Measurements from ENCODE around the gene FRMD1.

The FRMD1 gene

GRCh38 chr6:168095716-168096250, 16.8 kb upstream of the FRMD1 start:
- DNase-seq (ENCODE audit: low read depth), result no peak

- no peak for DNase-seq (ENCODE audit: low read depth)
Measured at GRCh38 chr6:168095171-168095691, 16.2 kb upstream of the FRMD1 start.

DNA sequence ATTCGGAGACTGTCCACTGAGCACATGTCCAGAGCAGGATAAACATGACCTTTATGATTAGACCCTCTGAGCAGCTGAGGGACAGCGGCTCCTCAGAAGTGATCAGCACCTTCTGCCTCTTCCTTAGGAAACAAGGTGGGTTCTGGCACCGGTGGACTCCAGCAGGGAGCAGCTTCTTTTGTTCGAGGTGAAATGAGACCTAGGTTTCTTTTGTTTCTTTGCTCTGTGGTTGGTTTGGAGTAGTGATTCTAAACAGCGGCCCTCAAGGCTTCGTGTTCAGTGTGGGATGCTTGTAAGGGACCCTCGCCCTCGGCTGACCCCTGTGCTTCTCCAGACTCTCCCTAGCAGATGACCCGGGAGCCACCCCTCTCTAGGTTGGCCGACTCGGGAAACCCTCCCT, 14.6 kb upstream of the FRMD1 start:
- DNase-seq (ENCODE audit: low read depth), result no peak

DNA sequence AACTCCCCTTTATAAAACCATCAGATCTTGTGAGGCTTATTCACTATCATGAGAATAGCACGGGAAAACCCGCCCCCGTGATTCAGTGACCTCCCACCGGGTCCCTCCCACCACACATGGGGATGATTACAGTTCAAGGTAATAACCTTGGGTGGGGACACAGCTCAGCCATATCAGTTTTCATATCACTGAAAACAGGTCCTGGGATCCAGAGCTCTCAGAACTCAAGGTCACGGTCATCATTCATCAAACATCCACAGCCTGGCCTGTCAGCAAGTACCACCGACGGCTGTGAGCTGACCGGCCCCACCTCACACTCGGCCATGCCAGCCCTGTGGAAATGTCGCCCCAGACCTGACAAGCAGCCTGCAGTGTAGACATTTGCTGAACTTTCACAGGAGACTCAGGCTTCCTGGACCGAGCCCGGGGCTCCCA, 14.1 kb upstream of the FRMD1 start:
- DNase-seq (ENCODE audit: low read depth), result no peak

DNA sequence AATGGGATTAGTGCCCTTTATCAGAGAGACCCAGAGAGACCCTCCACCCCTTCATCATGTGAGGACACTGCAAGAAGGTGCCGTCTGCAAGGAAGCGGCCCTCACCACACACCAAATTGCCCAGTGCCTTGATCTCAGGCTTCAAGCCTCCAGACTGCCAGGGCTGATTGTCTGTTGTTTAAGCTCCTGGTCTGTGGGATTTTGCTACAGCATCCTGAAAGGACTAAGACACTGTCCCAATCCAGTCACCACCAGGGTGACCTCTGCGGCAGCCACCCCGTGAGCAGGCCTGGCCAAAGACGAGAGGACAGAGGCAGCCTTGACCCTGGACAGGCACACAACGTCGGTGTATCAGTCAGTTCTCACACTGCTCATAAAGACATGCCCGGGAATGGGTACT, 13.5 kb upstream of the FRMD1 start:
- no peak for DNase-seq (ENCODE audit: low read depth)

DNA sequence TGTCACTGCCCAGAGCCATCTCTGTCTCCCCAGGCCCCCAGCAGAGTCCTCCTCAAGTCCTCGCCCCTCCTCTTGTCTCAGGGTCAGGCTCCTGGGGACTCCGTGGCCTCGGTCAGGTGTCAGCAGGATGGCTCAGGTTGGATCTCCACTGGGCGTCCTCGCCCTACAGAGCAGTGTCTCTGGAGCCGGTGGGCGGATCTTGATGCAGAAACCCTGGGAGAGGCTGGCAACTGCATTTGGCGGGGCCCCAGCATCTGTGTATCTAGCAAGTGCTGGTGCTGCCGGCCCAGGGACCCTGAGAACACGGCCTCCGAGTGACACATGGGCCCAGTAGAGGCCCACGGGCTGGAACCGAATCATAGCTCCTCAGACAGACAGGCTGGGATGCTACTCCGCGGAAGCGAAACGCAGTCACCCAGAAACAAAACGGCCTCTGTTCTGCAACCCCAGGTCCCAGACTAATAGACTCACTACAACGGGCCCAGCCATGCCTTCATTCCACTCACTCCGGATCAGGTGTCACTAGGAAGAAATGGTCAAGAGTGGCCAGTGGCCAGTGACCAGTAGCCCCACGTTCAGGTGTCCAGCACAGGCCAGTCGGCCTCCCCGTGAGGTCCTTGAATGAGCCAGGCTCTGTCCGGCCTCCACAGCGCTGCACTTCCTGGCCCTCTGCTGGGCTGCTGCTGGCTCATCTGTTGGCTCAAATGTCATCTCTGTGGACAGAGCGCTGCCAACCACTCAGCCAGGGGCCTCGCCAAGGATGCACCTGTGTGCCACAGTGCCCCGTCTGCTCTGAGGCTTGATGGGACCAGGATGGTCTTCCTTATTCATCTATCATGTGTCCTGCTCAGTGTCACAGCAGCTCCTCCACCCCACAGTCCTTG, 12.6 kb upstream of the FRMD1 start:
- no peak for DNase-seq (ENCODE audit: low read depth)

GRCh38 chr6:168090706-168091105, 11.7 kb upstream of the FRMD1 start:
- no peak for DNase-seq (ENCODE audit: low read depth)

DNA sequence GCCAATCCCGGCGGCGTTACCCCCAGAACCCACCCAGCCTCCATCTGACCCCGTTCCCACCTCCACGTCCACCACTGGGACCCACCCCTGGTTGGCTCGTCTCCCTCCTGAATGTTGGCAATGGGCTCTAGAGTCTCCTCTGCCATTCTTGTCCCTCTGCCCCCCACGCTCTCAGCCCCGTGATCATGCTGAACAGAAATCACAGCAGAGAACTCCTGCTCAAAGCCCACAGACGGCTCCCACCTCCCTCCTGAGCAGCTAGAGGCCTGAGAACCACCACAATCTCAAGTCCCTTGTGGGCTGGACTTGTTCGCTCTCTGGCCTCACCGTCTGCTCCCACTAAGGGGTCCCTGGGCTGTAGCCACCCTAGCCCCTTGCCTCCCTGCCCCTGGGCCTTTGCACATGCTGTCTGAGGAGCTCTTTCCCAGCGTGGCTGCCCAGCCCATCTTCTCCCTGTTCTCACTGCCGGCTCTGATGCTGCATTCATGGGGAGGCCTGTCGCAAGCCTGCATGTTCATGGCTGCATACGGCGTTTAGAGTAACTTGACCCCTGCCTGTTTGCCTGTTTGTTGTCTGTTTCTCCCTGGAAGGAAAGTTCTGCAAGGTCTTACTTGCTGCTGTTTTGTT, 11.2 kb upstream of the FRMD1 start:
- DNase-seq (ENCODE audit: low read depth), result no peak

DNA sequence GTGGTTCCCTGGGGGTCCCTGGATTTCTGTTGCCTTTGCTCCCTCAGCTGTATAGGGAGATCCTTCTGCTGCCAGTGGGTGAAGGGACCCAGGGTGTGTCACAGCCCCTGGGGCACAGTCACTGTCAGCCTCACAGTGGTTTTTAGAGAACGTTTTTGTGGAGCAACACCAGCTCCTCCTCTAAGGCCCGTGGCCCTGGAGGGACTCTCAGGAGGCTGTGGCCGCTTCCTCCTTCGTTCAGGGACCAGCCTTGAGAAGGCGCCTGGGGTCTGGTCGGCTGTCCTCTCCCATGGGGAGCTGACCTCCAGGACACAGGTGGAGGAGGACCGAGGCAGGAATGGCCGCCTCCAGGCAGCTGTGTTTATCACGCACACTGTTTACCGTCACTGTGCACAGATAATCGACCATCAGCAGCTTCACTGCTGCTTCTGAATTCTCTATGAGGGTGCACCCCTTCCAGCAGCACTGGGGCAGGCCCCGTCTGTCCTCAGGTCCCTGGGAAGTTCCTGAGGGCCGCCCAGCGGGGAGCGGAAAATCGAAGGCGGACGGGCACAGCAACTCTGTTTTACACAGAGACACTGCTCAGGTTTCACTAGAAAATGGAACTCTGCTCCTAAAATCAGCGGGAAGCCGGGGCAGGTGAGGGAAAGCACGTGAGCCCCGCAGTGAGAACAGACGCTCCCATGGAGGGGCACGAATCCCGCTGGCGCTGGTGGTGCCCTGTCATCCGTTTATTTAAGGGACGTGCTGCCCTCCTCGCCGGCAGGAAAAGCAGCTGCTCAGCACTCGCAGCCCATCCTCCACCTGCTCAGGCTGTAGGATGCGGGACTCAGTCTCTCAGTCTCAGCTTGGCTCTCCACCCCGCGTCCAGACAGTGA, 10.4 kb upstream of the FRMD1 start:
- no peak for DNase-seq (ENCODE audit: low read depth)

DNA sequence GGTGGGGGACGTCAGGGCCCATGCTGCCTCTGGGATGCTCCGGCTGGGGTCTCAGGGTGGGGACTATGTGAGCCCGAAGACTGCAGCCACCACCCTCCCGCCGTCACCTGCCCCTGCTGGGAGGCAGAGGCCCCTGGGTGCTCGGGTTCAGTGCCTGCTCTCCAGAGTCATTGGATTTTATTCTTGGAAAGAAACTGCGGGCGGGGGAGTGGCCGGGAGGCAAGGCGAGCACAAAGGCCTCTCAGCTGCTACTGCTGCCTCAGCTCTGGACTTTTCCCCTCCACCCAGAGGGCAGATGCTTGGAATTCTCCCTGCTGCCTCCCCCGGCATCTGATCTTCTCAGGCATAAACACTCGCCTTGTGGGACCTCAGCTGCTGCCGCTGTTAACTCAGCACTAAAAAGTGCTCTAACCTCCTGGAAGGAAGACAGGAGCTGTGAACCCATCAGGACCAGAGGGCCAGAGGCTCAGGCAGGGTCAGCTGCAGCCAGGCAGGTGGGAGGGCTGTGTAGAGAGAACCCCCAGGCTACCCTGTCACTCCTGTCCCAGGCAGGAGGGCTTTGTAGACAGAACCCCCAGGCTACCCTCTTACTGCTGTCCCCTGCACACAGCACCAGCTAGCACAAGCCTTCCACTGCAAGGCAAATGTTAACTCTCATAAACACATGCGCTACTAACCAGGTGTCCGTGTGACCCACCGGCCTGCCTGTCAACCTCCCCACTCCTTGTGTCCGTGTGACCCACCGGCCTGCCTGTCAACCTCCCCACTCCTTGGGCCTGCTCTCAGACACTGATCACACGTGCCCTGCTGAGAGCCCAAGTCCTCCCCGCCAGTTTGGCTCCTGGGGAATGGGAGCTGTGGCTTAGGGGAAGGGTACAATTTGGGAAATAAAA, 9.4 kb upstream of the FRMD1 start:
- DNase-seq (ENCODE audit: low read depth), result no peak

DNA sequence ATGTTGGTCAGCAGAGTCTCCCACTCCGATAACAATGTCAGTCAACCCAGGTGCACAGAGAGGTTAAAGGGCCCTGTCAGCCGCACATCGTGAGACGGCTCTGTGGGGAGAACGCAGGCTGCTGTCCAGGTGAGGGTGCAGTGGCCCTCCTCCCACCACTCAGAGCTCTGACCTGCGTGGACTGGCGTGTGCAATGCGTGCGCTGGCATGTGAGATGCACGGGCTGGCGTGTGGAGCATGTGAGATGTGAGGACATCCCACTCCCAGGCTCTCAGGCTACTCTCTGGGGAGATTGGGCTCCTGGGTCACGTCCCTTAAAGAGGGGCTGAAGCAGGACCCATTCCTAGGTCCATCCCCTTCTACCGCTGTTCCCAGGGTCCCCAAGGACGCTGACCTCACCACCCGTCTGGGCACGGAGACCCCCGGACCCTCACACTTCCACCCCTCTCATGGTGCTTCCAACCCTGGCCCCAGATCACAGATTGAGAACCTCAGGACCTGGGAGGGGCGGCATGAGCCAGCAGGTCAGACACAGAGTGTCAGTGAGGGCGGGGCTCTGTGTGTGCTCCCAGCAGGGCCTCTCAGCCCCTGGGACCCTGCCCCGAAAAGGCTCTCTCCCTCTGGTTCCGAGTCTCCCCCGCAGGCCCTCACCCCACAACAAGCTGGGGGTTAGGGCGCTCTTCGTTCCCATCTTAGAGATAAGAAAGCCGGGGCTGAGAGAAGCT, 8.6 kb upstream of the FRMD1 start:
- DNase-seq (ENCODE audit: low read depth), result no peak

GRCh38 chr6:168086616-168087015, 7.6 kb upstream of the FRMD1 start:
- no peak for DNase-seq (ENCODE audit: low read depth)

GRCh38 chr6:168086066-168086465, 7.1 kb upstream of the FRMD1 start:
- DNase-seq (ENCODE audit: low read depth), result no peak

- DNase-seq (ENCODE audit: low read depth), result no peak
Measured at GRCh38 chr6:168084465-168085160, 5.6 kb upstream of the FRMD1 start.

GRCh38 chr6:168083514-168083885, 4.5 kb upstream of the FRMD1 start:
- no peak for DNase-seq (ENCODE audit: low read depth)

- no peak for DNase-seq (ENCODE audit: low read depth)
Measured at GRCh38 chr6:168082860-168083513, 4.0 kb upstream of the FRMD1 start.

- DNase-seq (ENCODE audit: low read depth), result no peak
Measured at GRCh38 chr6:168081858-168082546, 3.0 kb upstream of the FRMD1 start.

DNA sequence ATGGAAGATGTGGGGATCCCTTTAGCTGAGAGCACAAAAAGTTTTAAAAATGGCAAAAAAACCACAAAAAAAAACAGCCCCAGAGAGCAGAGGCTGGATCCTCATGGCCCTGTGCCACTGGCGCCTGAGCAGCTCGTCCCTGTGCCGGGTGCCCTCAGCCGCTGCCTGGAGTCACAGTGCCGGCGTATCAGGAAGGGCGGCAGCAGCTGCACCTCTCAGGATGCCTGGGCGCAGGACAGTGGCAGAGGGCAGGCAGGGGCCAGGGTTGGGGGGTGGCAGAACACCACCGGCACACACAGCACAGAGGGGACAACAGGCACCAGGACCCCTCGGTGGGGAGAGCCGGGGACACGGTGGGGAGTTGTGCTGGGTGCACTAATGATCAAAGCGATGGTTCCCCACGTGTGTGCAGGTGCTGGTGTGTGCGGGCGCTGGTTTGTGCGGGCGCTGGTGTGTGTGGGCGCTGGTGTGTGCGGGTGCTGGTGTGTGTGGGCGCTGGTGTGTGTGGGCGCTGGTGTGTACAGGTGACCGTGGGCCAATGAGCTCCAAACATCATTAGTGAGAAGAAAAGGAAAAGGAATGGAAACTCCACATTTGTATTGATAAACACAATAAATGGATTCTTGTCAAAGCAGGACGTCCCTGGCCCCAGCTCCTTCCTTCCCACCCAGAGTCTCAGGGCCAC, 1.5 kb upstream of the FRMD1 start:
- no peak for DNase-seq (ENCODE audit: low read depth)

Measured in T follicular helper cell (primary cell).